C4-2B (cell line): ENCODE results near the gene ASB15.

Source experiments
- ZFX ChIP-seq: fragments of 450-650 bp; IDR thresholded peaks from 2 replicates; pipeline ENCODE4 v1.6.1; 2017
- TF ChIP-seq, protein P1 (sequence below): fragments of 450-650 bp; conservative IDR thresholded peaks from 2 replicates; pipeline ENCODE4 v1.5.1; 2017; ENCODE audit warnings: mild to moderate bottlenecking

DNA sequence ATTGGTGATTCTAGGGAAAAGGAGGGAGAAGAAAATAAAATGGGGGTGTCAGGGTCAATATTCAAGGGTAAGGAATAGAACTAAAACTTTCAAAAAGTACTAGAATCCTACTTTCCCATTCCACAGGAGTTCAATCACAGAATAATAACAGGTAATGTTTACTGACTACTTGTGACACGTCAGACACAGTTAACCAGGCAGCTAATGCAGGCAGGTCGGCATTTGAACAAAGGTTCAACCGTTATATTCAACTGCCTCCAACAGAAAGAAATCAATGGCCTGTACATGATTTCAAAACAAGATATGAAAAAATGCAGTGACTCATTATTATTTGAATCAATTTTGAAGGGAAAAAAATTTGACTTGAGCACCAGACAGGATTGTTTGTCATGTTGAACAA is 3.1 kb downstream of the ASB15 start:
- TF ChIP-seq, protein P1, sequence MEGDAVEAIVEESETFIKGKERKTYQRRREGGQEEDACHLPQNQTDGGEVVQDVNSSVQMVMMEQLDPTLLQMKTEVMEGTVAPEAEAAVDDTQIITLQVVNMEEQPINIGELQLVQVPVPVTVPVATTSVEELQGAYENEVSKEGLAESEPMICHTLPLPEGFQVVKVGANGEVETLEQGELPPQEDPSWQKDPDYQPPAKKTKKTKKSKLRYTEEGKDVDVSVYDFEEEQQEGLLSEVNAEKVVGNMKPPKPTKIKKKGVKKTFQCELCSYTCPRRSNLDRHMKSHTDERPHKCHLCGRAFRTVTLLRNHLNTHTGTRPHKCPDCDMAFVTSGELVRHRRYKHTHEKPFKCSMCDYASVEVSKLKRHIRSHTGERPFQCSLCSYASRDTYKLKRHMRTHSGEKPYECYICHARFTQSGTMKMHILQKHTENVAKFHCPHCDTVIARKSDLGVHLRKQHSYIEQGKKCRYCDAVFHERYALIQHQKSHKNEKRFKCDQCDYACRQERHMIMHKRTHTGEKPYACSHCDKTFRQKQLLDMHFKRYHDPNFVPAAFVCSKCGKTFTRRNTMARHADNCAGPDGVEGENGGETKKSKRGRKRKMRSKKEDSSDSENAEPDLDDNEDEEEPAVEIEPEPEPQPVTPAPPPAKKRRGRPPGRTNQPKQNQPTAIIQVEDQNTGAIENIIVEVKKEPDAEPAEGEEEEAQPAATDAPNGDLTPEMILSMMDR = no peak
- no peak for TF ChIP-seq ZFX
